ENCODE measurements around the gene PARD3B. TPM values are rescaled to one million over a fixed set of nuclear protein-coding genes. Genes with fewer than 3 reads are reported as not detected.

PARD3B gene
- total RNA-seq, 1 experiment from 2014 or later = 3.6 TPM

- H3K4me3 ChIP-seq (ENCODE audit: low read depth in 2 of 2, low read length in 2 of 2) = no peak overlapping the region
- DNase-seq (ENCODE audit: low read depth, low spot score) = no peak
- ChIA-PET POLR2A (no interaction called here), CTCF (interaction anchor here (0.7 kb wide), 1 partner anchor 456 kb away, joined by 3 read pairs; no protein-coding TSS in a partner anchor)
- no peak overlapping the region for H3K27ac ChIP-seq (ENCODE audit: low read length)
- no peaks in the 10 kb centered on the region for H3K36me3 ChIP-seq (ENCODE audit: control insufficient read depth, insufficient read depth, low read length)
- no peaks in the 10 kb centered on the region for H3K27me3 ChIP-seq (ENCODE audit: control insufficient read depth, insufficient read depth, low read length)
- no peaks in the 10 kb centered on the region for H3K9me3 ChIP-seq (ENCODE audit: control insufficient read depth, insufficient read depth, low read depth, low read length)
- no peaks in the 10 kb centered on the region for H3K4me1 ChIP-seq (ENCODE audit: control insufficient read depth, insufficient read depth, low read length)
- in situ Hi-C loops (cut with HindIII; ENCODE audit: low pct_unique_long_range_greater_than_20kb, low sequenced_read_pairs) = no loop called here
- ATAC-seq = no peak
- TF ChIP-seq TCF7L2 (IDR thresholded peaks at IDR 0.05; ENCODE audit: low read depth, low read length) (no peak), CTCF (IDR thresholded peaks at IDR 0.05) (no peak), SIN3A (IDR thresholded peaks at IDR 0.05; ENCODE audit: borderline replicate concordance, insufficient read depth, low read depth, low read length) (no peak), REST (IDR thresholded peaks at IDR 0.05; ENCODE audit: insufficient read depth in 1 of 2, low read depth in 2 of 2, low read length in 1 of 2) (no peak), POLR2AphosphoS5 (IDR thresholded peaks at IDR 0.05; ENCODE audit: low read depth, low read length) (no peak)
- BruUV-seq (replicated peaks) = no TSS peak
- intact Hi-C loops (cut with micrococcal nuclease; ENCODE audit: unreplicated experiment) = no loop called here
Observed at GRCh38 chr2:205403244-205403825, 858.1 kb downstream of the PARD3B start.

- BruUV-seq (replicated peaks) = no TSS peak
- Histone ChIP-seq H3K4me3 (ENCODE audit: low read depth in 2 of 2, low read length in 2 of 2) (no peak overlapping the region), H3K9me3 (ENCODE audit: control insufficient read depth, insufficient read depth, low read depth, low read length) (no peaks in the 10 kb centered on the region), H3K4me1 (ENCODE audit: control insufficient read depth, insufficient read depth, low read length) (no peaks in the 10 kb centered on the region), H3K27me3 (ENCODE audit: control insufficient read depth, insufficient read depth, low read length) (no peaks in the 10 kb centered on the region), H3K36me3 (ENCODE audit: control insufficient read depth, insufficient read depth, low read length) (no peaks in the 10 kb centered on the region), H3K27ac (ENCODE audit: low read length) (no peak overlapping the region)
- POLR2A ChIA-PET = no interaction called here
- DNase-seq (ENCODE audit: low read depth, low spot score) (no peak), ATAC-seq (no peak)
- in situ Hi-C loops (cut with HindIII; ENCODE audit: low pct_unique_long_range_greater_than_20kb, low sequenced_read_pairs) = no loop called here
- TF ChIP-seq CTCF (IDR thresholded peaks at IDR 0.05) (no peak), SIN3A (IDR thresholded peaks at IDR 0.05; ENCODE audit: borderline replicate concordance, insufficient read depth, low read depth, low read length) (no peak), TCF7L2 (IDR thresholded peaks at IDR 0.05; ENCODE audit: low read depth, low read length) (no peak), POLR2AphosphoS5 (IDR thresholded peaks at IDR 0.05; ENCODE audit: low read depth, low read length) (no peak)
- CTCF ChIA-PET = no interaction called here
- intact Hi-C loops (cut with micrococcal nuclease; ENCODE audit: unreplicated experiment) = no loop called here
Observed at GRCh38 chr2:205405194-205405593, 859.9 kb downstream of the PARD3B start.

Measured in Panc1 (cell line).